Keratinocyte (primary cell): Measurements from ENCODE around the gene FAM20C. TPM values are rescaled to one million over a fixed set of nuclear protein-coding genes. Genes with fewer than 3 reads are reported as not detected.

Source experiments
- DNase-seq: peaks from one replicate; pipeline ENCODE4 v3.0.0-alpha.2; 2011; ENCODE audit warnings: low read depth, missing footprints, low spot score
- FAIRE-seq: peaks from 2 replicates; lab custom pipeline; 2011; peaks lifted over from hg19 to GRCh38; lab: Jason Lieb, UNC
- H2AFZ ChIP-seq: 2 replicates; pipeline ENCODE4 v1.6.0; 2012; ENCODE audit warnings: low read length, control low read depth, inconsistent platforms; ENCODE audit not compliant: control insufficient read depth
- H3K27ac ChIP-seq: 2 replicates; pipeline ENCODE4 v1.5.1; 2011; ENCODE audit warnings: low read length; ENCODE audit not compliant: control insufficient read depth, insufficient read depth
- H3K27me3 ChIP-seq: 3 replicates; pipeline ENCODE4 v1.6.0; 2011; ENCODE audit warnings: low read length; ENCODE audit not compliant: control insufficient read depth, insufficient read depth; ENCODE audit errors: extremely low read depth
- H3K36me3 ChIP-seq, 2 experiments: 2 replicates in 1 of 2; 3 replicates in 1 of 2; pipeline ENCODE4 v1.5.1; 2011; ENCODE audit warnings: low read length in 2 of 2, mild to moderate bottlenecking in 1 of 2; ENCODE audit not compliant: control insufficient read depth in 2 of 2, insufficient read depth in 2 of 2; ENCODE audit errors: extremely low read depth in 1 of 2
- H3K4me1 ChIP-seq: 3 replicates; pipeline ENCODE4 v1.5.1; 2011; ENCODE audit warnings: low read length; ENCODE audit not compliant: control insufficient read depth, insufficient read depth; ENCODE audit errors: extremely low read depth
- H3K4me2 ChIP-seq: 3 replicates; pipeline ENCODE4 v1.6.0; 2011; ENCODE audit warnings: low read depth, low read length; ENCODE audit not compliant: control insufficient read depth, insufficient read depth; ENCODE audit errors: extremely low read depth
- H3K4me3 ChIP-seq, 3 experiments: fragments of 200-600 bp in 1 of 3; sonication (generic) in 1 of 3; 2 replicates in 2 of 3; 3 replicates in 1 of 3; pipeline ENCODE4 v1.5.1; 2011 to 2016; ENCODE audit warnings: low read length in 3 of 3, mild to moderate bottlenecking in 3 of 3, control low read depth in 2 of 3, inconsistent platforms in 1 of 3, low read depth in 1 of 3, mixed read lengths in 1 of 3, mixed run types in 1 of 3, moderate library complexity in 1 of 3; ENCODE audit not compliant: control insufficient read depth in 2 of 3, insufficient read depth in 2 of 3; ENCODE audit errors: extremely low read depth in 1 of 3
- H3K79me2 ChIP-seq: 2 replicates; pipeline ENCODE4 v1.6.0; 2012; ENCODE audit warnings: low read length; ENCODE audit not compliant: control insufficient read depth, insufficient read depth
- H3K9ac ChIP-seq: 3 replicates; pipeline ENCODE4 v1.6.0; 2011; ENCODE audit warnings: low read length; ENCODE audit not compliant: control insufficient read depth, insufficient read depth; ENCODE audit errors: extremely low read depth
- H3K9me1 ChIP-seq: 3 replicates; pipeline ENCODE4 v1.6.0; 2011; ENCODE audit warnings: low read length; ENCODE audit not compliant: control insufficient read depth, insufficient read depth; ENCODE audit errors: extremely low read depth
- H3K9me3 ChIP-seq: 2 replicates; pipeline ENCODE4 v1.5.1; 2012; ENCODE audit warnings: low read depth, low read length; ENCODE audit not compliant: control insufficient read depth
- H4K20me1 ChIP-seq: 3 replicates; pipeline ENCODE4 v1.6.0; 2011; ENCODE audit warnings: low read length; ENCODE audit not compliant: control insufficient read depth, insufficient read depth; ENCODE audit errors: extremely low read depth
- EZH2 ChIP-seq: IDR thresholded peaks from one replicate; pipeline ENCODE4 v1.6.1; 2012; ENCODE audit warnings: inconsistent platforms, mild to moderate bottlenecking, low read length, moderate library complexity
- dilution Hi-C: fragments of 300-500 bp; cut with MboI; formaldehyde crosslinking; loops from one replicate; pipeline ENCODE4 v1.7.0; 2020; ENCODE audit warnings: low sequenced_read_pairs; ENCODE audit not compliant: extremely low pct_ligation_motif_present
- polyA plus RNA-seq, 5 experiments: library from polyadenylated mRNA; depleted of rRNA in 3 of 5; stranded (reverse) in 3 of 5; stranded (forward) in 1 of 5; unstranded in 1 of 5; fragments of >200 nt; gene quantifications; 1 replicate in 1 of 5; 2 replicates in 3 of 5; 3 replicates in 1 of 5; pipeline versions ENCODE4 v1.2.1 to v1.2.3, GENCODE V29; 2011 to 2012; ENCODE audit warnings: missing spikeins in 2 of 5, low read depth in 1 of 5, low replicate concordance in 1 of 5
- TF ChIP-seq, protein P1 (sequence below), 3 experiments: IDR thresholded peaks in 1 of 3; conservative IDR thresholded peaks in 1 of 3; optimal IDR thresholded peaks in 1 of 3; 2 replicates in 2 of 3; 3 replicates in 1 of 3; pipeline versions ENCODE3 to v1.5.1; 2011; ENCODE audit warnings: low read length in 3 of 3, mild to moderate bottlenecking in 3 of 3, moderate library complexity in 2 of 3, control low read depth in 1 of 3, inconsistent platforms in 1 of 3; ENCODE audit not compliant: insufficient read depth in 2 of 3; ENCODE audit errors: extremely low read depth in 1 of 3

The FAM20C gene
- polyA plus RNA-seq, 1 donor (not counting 4 experiments of a cell fraction or from before 2014, with no cell fraction given) = 3.8 TPM

DNA sequence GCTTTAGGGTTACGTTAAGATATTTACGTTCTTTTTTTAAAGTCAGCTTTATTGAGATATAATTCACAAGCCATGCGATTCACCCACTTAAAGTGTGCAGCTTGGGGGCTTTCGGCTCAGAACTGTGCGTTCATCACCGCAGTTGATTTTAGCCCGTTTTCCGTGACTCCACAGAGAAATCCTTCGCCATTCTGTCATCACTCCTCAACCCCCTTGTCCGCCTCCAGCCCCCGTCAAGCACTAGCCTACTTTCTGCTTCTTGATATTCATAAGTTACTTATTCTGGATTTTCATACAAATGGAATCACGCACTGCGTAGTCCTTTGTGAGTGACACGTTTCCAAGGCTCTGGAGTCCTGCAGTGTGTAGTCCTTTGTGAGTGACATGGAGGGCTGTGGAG lies 20.4 kb downstream of the FAM20C start:
- DNase-seq (no peak), FAIRE-seq (no peak)
- Histone ChIP-seq H3K4me1 (peaks cover 6% of the 10 kb centered on the region), H3K4me3 (no peak overlapping the region), H3K9ac (no peak overlapping the region), H3K4me2 (no peak overlapping the region), H3K9me1 (no peaks in the 10 kb centered on the region), H2AFZ (no peak overlapping the region), H4K20me1 (no peaks in the 10 kb centered on the region), H3K27me3 (no peaks in the 10 kb centered on the region), H3K79me2 (no peaks in the 10 kb centered on the region), H3K27ac (no peak overlapping the region), H3K9me3 (no peaks in the 10 kb centered on the region), H3K36me3 (peaks cover 4 to 8% of the 10 kb centered on the region in 2 experiments)
- dilution Hi-C loops = no loop called here
- TF ChIP-seq, protein P1, sequence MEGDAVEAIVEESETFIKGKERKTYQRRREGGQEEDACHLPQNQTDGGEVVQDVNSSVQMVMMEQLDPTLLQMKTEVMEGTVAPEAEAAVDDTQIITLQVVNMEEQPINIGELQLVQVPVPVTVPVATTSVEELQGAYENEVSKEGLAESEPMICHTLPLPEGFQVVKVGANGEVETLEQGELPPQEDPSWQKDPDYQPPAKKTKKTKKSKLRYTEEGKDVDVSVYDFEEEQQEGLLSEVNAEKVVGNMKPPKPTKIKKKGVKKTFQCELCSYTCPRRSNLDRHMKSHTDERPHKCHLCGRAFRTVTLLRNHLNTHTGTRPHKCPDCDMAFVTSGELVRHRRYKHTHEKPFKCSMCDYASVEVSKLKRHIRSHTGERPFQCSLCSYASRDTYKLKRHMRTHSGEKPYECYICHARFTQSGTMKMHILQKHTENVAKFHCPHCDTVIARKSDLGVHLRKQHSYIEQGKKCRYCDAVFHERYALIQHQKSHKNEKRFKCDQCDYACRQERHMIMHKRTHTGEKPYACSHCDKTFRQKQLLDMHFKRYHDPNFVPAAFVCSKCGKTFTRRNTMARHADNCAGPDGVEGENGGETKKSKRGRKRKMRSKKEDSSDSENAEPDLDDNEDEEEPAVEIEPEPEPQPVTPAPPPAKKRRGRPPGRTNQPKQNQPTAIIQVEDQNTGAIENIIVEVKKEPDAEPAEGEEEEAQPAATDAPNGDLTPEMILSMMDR (optimal IDR thresholded peaks at IDR 0.05 in 1 of 3, IDR thresholded peaks at IDR 0.05 in 1 of 3, conservative IDR thresholded peaks at IDR 0.05 in 1 of 3; ENCODE audit: extremely low read depth in 1 of 3, insufficient read depth in 2 of 3, low read length in 3 of 3) = no peak
- TF ChIP-seq EZH2 = no peak

- H2AFZ ChIP-seq = no peak overlapping the region
- H3K27me3 ChIP-seq = no peaks in the 10 kb centered on the region
- no peaks in the 10 kb centered on the region for H3K9me1 ChIP-seq
- H3K27ac ChIP-seq = no peak overlapping the region
- H3K4me1 ChIP-seq = peaks cover 6% of the 10 kb centered on the region
- H3K36me3 ChIP-seq = peaks cover 4 to 8% of the 10 kb centered on the region in 2 experiments
- no peak for FAIRE-seq
- H3K79me2 ChIP-seq = no peaks in the 10 kb centered on the region
- dilution Hi-C loops = no loop called here
- H4K20me1 ChIP-seq = no peaks in the 10 kb centered on the region
- no peak for DNase-seq
- TF ChIP-seq, protein P1 (optimal IDR thresholded peaks at IDR 0.05 in 1 of 3, IDR thresholded peaks at IDR 0.05 in 1 of 3, conservative IDR thresholded peaks at IDR 0.05 in 1 of 3; ENCODE audit: extremely low read depth in 1 of 3, insufficient read depth in 2 of 3, low read length in 3 of 3) = no peak
- TF ChIP-seq EZH2 = no peak
- H3K4me3 ChIP-seq = no peak overlapping the region
- H3K9me3 ChIP-seq = no peaks in the 10 kb centered on the region
- no peak overlapping the region for H3K9ac ChIP-seq
- no peak overlapping the region for H3K4me2 ChIP-seq
These were observed 21.1 kb downstream of the FAM20C start for GRCh38 chr7:213324-213993.
